ENCODE measurements around the gene RNF144A. TPM values are rescaled to one million over a fixed set of nuclear protein-coding genes. Genes with fewer than 3 reads are reported as not detected.
"Not testable (repeated sequence)": the region's sequence is repeated elsewhere in the genome, so short reads cannot be mapped to it uniquely, and the experiment has no call there.

RNF144A gene
- total RNA-seq, 1 experiment from 2014 or later: 7.3 TPM

DNA sequence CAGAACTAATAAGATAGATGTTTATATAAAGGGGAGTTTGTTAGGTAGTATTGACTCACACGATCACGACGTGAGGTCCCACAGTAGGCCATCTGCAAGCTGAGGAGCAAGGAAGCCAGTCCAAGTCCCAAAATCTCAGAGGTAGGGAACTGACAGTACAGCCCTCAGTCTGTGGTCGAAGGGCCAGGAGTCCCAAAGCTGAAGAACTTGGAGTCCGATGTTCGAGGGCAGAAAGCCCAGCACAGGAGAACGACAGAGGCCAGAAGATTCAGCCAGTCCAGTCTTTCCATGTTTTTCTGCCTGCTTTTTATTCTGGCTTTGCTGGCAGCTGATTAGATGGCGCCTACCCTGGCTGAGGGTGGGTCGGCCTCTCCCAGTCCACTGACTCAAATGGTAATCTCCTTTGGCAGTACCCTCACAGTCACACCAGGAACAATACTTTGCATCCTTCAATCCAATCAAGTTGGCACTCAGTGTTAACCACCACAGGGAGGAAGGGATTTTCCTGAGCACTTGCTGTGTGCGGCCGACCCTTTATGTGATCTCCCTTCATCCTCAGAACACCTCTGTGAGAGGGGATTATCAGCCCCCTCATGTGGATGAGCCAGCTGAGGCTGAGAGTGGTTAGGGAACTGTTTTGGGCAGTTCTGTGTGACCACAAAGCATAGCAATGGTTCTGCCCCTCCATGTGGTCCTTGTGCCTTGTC lies 78.3 kb downstream of the RNF144A start:
- no peak for DNase-seq (ENCODE audit: extremely low read depth, low read depth)

DNA sequence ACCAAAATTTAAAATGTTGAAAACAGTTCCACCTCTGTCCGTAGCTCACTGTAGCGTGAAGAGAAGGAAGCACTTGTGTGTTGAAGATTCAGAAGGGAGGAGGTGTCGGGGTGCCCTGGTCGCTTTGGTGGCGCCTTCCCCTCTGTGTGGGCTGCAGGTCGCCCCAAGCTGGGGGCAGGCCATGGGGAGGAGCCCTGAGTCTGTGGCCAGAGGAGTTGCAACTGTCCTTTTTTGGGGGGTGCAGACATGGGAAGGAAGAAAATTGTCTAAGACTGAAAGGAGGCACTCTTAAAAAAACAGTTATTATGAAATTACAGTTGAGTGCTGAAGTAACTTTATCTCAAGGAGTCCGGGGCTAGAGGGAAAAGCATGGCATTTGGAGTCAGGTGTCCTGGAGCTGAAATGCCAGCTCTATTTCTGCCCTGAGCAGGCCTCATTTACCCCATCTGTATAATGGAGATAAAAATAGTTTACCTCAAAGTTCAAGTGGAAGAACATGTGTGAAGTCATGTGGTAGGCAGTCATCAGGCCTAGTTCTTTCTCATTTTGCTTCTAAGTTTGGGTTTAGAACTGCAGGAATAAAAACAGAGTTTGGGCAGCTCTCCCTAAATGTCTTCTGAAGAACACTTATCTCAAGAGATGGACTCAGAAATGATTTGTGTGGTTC lies 82.1 kb downstream of the RNF144A start:
- DNase-seq (ENCODE audit: extremely low read depth, low read depth): no peak

DNA sequence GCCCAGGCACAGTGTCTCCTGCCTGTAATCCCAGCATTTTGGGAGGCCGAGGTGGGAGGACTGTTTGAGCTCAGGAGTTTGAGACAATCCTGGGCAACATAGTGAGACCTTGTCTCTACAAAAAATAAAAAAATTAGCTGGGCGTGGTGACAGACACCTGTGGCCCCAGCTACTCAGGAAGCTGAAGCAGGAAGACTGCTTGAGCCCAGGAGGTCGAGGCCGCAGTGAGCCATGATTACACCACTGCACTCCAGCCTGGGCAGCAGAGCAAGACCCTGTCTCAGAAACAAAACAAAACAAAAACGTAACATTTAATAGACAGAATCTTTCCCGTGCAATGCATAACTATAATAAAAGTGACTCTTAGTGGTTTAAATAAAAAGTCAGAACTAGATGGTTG lies 84.2 kb downstream of the RNF144A start:
- not testable (repeated sequence) for DNase-seq (ENCODE audit: extremely low read depth, low read depth)

DNA sequence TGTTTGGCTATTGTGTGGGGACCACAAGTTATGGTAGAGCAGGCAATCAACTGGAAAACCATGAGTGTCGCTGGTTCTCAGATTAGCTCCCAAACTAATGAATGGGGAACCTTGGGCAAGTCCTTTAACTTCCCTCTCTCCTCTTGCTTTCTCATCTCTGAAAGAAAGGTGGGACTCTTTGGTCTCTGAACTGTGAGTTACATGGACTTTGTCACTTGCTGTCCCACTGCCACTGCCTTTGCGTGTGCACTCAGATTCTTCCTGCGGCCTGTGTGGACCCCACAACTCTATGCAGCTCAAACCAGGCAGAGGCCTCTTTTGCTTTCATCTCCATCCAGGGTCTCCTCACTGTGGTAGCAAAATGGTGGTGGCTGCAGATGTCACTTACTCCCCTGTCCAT lies 86.7 kb downstream of the RNF144A start:
- no peak for DNase-seq (ENCODE audit: extremely low read depth, low read depth)

DNA sequence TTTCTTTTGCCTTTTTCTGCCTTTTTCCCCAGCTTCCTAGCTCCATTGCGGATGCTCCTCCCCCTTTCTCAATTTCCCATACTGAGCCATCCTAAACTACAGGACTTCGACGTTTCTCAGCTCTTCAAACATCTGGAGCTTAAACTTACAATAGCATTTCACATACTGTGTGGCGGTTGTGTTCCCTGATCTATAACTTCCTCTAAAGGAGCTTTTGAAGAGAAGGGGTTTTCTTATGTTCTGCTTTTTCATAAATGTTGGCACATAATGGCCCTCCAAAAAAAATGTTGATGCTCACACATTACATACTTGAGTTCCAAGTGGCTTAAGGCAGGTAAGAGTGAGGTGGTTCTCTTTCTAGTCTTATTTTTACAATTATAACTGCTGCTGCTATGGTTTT lies 87.4 kb downstream of the RNF144A start:
- no peak for DNase-seq (ENCODE audit: extremely low read depth, low read depth)

DNA sequence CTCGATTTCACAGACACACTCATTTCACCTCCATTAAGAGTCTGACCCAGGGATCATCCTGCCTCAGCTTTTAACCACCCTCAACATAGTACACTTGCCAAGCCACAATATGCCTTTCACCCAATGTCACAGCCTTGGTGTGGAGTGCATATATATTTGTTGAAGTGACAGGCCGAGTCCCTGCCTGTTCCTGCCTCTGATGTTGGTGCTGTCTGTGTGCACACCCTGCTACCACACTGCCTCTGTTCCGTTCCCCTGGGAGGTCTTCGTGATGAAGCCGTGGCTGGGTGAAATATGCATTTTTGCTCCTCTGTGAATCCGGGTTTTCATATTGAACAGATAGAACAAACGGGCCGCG lies 90.3 kb downstream of the RNF144A start:
- DNase-seq (ENCODE audit: extremely low read depth, low read depth): no peak

DNA sequence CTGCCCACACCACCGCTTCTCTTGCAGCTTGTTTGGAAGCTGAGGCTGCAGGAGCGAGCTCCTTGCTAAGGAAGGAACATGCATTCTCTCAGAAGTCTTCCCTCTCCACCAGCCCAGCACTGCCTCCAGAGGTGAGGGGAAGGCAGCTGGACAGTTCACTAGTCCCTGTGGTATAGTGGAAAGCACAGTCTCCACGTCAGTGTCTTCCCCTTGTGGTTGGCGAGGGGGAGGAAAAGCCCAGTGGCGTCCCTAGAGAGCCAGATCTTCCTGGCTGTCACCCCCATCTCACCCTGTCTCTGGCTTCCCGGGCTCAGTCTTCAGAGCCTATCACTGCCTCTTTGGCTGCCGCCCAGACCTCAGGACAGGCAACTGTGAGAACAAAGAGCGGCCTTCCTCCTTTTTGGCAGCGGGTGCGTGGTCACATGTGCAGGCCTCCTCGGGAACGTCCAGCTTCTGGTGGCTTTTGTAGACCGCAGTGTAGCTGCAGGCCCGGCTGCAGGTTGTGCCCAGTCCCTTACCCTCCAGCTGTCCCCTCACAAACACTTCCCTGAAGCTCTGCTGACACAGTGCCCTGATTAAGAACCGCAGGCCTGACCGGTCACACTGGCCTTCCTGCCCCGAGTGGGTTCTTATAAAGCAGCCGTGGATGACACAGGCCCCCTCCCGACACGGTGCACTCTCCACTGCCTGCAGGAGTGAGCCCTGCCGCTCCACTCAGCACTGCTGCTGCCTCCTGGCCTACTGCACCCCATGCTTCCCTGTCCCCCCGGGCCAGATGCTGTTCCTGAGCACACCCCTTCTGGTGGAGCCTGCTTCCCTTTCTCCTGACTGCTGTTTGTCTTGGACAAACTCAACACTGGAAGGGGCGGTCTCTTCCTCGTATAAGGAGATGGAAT lies 90.9 kb downstream of the RNF144A start:
- DNase-seq (ENCODE audit: extremely low read depth, low read depth): no peak

DNA sequence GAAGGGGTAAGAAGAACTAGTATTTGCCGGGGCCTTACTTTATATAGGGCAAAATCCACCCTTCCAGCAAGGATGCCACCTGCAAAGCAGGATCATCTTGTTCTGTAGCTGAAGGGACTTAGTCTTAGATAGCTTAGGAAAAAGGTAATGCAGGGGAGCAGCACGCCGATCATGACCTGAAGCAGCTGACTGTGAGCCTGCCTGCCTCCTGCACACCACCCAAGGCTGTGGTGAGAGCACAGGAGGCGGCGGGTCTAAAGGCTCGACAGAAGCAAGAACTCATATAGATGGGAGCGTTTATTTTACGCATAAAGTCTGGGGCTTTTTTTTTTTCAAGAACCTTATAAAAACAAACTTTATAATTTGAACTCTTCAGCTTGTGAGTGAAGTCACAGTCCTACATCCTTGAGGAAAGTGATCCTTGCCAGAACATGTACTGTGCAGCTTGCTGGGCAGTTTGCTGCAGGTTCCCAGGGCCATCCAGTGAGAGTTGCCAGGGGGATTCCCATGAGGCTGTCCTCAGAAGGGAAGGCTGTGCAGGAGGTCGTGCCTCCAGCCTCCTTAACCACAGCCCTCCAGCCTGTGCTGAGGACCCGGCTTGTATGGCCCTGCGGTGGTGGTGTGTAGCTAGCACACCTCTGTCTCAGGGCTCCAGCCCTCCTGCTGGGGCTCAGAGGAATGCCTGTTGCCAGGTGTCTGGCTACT lies 92.1 kb downstream of the RNF144A start:
- no peak for DNase-seq (ENCODE audit: extremely low read depth, low read depth)

DNA sequence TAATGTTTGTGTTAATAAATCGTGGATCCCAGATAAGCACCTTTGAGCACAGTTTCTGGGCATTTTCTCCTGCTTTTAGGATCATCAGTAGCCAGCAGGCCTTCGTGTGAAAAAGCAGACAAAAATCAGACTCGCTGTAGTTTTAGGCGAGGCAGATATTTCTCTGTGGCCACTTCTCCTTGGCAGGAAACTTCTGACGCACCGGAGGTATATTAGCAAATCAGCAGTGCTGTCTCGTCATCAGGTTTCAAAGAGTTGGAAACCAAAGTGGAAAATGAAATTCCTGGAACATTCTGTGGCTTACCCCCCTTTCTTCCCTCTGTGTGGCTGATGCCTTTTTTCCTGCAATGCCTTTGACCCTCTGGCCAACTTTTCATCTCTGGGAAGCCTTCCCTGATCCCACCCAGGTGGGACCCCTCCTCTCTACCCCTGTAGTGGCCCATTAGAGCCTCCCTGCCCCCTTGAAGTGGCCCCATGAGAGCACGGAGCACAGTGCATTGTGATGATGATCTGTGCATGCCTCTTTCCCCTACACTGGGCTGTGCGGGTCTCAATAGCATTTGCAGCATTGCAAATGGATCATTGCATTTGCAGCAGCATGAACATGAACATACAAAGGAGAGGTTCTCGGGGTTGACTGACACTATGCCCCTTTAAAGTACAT lies 93.3 kb downstream of the RNF144A start:
- no peak for DNase-seq (ENCODE audit: extremely low read depth, low read depth)

DNA sequence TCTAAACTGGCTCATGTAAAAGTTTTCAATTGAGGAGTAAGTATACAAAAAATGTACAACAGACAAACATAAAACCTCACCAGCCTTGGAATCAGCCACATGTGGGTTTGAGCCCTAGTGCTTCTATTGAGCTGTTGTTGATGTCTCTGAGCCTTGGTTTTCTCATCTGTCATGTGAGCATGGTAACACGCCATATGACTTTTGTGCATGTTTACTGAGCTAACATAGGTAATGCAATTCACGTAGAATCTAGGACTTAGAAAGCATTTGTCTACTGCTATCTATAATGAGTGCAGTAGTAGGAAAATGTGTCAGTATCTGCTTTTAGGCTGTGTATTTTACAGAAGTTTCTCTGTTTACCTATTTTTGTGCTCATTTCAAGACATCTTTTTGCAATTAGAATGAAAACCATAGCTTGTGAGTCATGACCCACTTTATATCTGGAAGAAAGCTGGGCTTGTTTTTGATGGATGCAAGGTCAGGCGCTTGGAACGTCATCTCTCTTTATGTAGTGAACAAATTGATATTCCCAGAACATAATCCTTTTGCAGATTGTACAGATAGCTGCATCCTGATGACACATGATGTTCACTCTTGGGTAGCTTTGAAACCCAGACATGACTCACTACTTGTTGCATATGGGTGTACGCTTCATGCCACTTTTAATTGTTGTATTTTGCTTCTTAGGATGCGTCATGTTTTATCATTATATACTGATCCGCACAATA lies 94.3 kb downstream of the RNF144A start:
- DNase-seq (ENCODE audit: extremely low read depth, low read depth): no peak

DNA sequence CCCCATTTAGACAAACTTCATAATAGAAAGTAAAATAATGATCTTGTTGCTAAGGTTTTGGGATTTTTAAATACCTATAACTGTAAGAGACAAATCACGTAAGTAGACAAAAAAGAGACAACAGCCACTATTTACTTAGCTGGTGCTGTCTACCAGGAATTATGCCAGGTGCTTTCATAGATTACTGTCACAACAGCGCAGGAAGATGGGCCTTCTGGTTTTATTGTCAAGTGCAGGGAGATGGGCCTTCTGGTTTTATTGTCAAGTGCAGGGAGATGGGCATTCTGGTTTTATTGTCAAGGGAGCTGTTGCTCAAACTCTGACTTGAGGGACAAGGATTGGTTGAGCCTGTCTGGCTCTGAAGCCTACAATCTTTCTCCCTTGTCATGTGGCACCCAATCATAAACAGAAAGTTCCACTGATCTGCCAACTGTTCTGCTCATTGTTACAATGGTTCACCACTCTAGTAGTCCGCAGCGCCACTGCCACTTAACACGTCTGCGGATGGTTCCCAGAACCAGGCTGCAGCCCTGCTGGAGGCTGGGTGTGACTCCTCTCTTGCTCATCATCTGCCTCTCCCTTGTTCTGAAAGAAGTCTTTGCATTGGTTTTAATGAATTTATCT lies 95.0 kb downstream of the RNF144A start:
- no peak for DNase-seq (ENCODE audit: extremely low read depth, low read depth)

DNA sequence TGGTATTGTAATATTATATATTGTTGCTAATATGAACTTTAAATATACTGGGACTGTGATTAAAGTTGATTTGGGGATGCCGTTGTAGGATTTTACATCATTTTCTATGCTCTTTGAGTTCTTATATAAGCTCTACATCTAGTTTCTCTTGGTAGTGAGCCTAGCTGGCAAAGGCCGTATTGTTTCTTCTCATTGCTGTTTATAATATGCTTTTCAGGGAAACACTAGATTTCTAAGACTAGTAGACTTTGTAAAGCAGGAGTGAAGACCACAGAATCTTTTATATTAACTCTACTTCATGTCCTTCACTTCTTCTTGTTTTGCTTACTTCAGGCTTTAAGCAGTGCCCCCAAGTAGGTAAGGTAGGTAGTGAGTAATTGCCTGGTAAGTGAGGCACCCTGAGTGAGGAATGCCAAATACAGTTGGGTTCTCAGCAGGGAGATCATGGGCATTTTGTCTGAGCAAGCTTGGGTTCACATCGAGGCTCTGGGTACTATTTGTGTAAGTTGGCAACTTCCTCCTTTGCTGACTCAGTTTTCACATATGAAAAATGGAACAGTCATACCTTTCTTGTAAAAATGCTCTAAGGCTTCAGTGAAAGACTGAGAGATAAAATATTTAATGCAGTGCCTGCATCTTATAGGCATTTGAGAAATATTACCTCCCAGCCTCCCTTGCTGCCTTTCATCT lies 96.4 kb downstream of the RNF144A start:
- DNase-seq (ENCODE audit: extremely low read depth, low read depth): no peak

DNA sequence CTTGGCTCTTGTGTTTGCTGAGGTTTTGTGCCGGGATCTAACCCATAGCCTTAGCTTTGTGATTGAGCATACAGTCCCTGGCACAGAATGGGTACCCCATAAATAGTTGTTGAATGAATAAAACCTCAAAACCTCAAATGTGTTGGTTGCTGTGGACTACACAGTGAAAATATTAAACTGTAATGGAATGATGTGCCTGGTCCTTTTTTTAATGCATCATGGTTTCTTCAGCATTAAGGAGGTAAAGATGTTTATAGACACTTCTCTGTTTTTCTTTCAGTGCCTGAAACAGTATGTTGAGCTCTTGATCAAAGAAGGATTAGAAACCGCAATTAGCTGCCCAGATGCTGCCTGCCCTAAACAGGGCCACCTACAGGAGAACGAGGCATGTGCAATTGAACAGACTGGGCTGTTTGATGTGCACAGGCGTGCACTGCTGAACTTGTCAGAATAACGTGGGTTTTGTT lies 97.0 kb downstream of the RNF144A start:
- DNase-seq (ENCODE audit: extremely low read depth, low read depth): no peak

DNA sequence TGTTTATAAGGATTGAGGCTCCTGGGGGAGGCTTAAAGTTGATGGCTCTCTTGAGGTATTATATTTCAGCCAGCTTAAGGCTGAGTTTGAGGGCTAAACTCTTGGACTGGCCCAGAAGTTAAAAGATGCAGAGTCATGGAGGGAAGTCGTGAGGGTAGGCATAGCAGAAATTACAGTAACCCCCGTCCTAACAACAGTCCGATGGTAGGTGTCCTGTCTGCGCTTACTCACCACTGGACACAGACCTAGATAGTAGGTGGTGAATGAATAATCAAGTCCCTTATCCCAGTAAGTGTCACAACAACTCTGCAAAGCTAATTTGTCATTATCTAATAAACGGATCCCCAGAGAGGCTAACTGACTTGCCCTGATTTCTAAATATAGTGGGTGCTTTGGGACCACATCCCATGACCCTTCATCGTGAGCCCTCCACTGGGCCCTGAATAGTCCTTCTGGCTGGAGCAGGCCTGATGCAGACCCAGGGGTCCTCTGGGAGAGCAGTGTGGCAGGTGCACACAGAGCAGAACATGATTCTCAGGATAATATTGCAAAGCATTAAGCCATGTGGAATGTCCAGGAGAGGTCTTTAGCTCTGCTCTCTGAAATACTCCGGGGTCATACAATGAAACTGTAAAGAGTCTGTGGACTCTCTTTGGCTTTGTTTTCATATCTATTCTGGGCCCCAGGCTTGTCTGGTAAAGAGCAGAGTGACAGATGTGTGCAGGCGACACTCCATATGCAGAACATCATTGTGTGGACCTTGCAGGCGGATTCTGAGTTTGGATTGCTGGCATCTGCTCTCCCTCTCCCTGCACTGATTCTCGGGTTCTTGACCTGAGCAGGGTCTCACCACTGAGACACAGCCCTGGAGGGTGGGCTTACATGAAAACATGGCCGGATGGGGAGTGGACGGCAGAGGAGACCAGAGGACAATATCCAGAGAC lies 98.1 kb downstream of the RNF144A start:
- DNase-seq (ENCODE audit: extremely low read depth, low read depth): no peak

DNA sequence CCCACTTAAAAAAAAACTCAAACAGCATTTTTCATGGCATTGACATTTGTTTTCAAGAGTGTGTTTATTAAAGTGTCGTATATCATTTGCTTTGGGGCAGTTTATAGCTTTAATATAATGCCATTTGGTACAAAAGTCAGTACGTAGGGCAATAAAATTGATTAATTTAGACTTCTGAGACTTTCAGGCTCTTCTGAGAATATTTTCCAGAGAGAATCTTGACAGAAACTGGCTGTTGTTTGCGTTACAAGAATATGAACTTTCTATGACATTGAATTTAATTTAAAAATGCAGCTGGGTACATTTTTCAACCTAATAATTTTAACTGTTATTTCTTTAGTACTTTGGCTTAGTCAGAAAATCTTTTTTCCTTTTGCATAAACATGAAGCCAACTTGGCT lies 98.9 kb downstream of the RNF144A start:
- no peak for DNase-seq (ENCODE audit: extremely low read depth, low read depth)

DNA sequence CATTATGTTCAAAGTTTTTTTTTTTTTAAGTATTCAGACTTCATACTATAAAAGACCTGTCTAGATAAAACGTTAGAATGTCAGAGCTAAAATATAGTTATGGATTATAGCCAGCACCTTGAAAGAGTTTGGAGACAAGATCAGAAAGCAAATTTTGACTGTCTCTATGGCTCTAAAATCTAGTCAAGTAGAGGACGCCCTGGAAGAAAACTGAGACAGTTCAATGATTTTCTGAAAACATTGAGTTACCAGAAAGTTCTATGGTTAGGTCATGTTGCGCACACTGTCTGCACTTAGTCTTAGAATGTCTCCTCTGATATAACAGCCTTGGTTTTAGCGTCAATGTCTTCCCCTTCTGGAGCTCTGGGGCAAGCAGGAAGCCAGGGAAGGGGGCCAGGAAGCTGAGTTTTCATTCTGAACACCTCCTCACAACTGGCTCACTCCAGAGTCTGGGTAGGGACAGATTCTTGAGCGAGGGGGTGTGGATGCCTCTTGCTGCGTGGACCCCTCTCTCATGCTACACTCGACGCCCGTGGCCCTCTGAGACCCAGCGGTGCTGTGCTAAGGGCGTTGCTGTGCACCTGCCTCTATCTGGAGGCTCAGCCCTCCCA lies 99.5 kb downstream of the RNF144A start:
- no peak for DNase-seq (ENCODE audit: extremely low read depth, low read depth)

DNA sequence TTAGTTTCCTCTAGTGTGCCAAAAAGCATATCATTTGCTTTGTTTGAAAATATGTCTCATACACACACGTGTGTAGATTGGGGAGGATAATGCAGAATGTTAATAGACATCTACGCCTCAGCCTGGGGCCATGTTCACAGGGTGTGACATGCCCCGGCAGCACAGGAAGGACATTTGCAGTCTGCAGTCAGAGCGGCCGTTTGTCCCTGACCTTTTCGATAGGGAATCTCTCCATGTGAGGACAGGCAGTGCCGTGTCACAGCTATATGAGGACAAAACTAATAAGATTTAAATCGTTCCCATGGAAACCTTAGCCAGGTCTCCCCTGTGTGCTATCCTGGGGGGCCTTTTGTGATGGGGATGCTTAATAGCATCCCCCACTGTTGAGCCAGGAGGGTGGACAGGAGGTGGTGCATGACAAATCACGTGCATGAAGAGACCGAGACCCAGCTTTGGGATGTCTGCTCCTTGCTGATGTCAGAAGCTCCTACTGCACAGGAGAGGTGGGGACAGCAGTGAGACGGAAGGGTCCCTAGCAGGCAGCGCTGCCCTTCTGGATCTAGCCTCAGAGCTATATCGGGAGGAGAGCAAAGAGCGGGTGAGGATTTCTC lies 100.6 kb downstream of the RNF144A start:
- DNase-seq (ENCODE audit: extremely low read depth, low read depth): no peak
